ENCODE results near the gene TBC1D9B. TPM values are rescaled to one million over a fixed set of nuclear protein-coding genes. Genes with fewer than 3 reads are reported as not detected.
A peak's percentile ranks its signal among the peaks of the same experiment; 100 is the strongest.

TBC1D9B gene
- total and polyA plus RNA-seq, 9 of the 15 experiments (the other 6 are each of a cell fraction or from before 2014, with no cell fraction given), result 2.9 to 59.1 (median 33.5) TPM

GRCh38 chr5:179820483-179821297, 87.0 kb downstream of the TBC1D9B start, which contains the start of gene SQSTM1 (continued):
- TF ChIP-seq MLLT1 (IDR thresholded peaks at IDR 0.05) (0 out of 4 replicates have a peak, but pooled peaks of 1 of the 2 experiments have one; percentile 41), ZNF165 (CRISPR knock-in tag; IDR thresholded peaks at IDR 0.05; ENCODE audit: borderline replicate concordance) (no peak), SRSF9 (IDR thresholded peaks at IDR 0.05; ENCODE audit: borderline replicate concordance, low read depth, low read length) (no peak), DACH1 (IDR thresholded peaks at IDR 0.05; ENCODE audit: partially characterized antibody) (no peak), MAX (CRISPR knock-in tag; IDR thresholded peaks at IDR 0.05) (peak; percentile 62), SRF (CRISPR knock-in tag; IDR thresholded peaks at IDR 0.05) (peak in 1 of 2 experiments; percentile 50; a peak in 1 of 4 replicates), NCOR1 (IDR thresholded peaks at IDR 0.05) (peak; percentile 65; the same call in 1 of the 2 replicates), ZNF232 (CRISPR knock-in tag; IDR thresholded peaks at IDR 0.05) (no peak), C11orf30 (IDR thresholded peaks at IDR 0.05; ENCODE audit: low read depth) (peak; percentile 98), ZNF280A (IDR thresholded peaks at IDR 0.05; ENCODE audit: low read depth, partially characterized antibody) (no peak), KDM2B (CRISPR knock-in tag; IDR thresholded peaks at IDR 0.05) (0 out of 2 replicates have a peak, but pooled peaks have one; percentile 32), RBM22 (IDR thresholded peaks at IDR 0.05; ENCODE audit: low read depth, low read length, poor library complexity, severe bottlenecking) (peak; percentile 66), ZC3H4 (CRISPR knock-in tag; IDR thresholded peaks at IDR 0.05; ENCODE audit: borderline replicate concordance) (no peak; the same call in none of the 2 replicates), RBM15 (IDR thresholded peaks at IDR 0.05; ENCODE audit: insufficient read depth, low read length) (0 out of 2 replicates have a peak, but pooled peaks have one; percentile 65), SMARCA4 (IDR thresholded peaks at IDR 0.05) (peak; percentile 63), CBX3 (IDR thresholded peaks at IDR 0.05; ENCODE audit: borderline replicate concordance in 1 of 2, low read length in 2 of 2) (peak in 1 of 2 experiments; percentile 37; a peak in 1 of 3 replicates), E2F6 (IDR thresholded peaks at IDR 0.05; ENCODE audit: borderline replicate concordance in 1 of 2, extremely low read depth in 1 of 2, insufficient read depth in 1 of 2, insufficient read length in 1 of 2, low read depth in 1 of 2, low read length in 1 of 2, poor library complexity in 1 of 2, severe bottlenecking in 1 of 2) (peak in 1 of 2 experiments; percentile 52), ZNF699 (CRISPR knock-in tag; IDR thresholded peaks at IDR 0.05; ENCODE audit: insufficient replicate concordance) (no peak), MIER1 (IDR thresholded peaks at IDR 0.05; ENCODE audit: low read depth) (no peak), SAFB (IDR thresholded peaks at IDR 0.05; ENCODE audit: borderline replicate concordance, low read depth, low read length) (0 out of 2 replicates have a peak, but pooled peaks have one; percentile 35), PREB (CRISPR knock-in tag; IDR thresholded peaks at IDR 0.05) (no peak)

Measured in K562 (cell line).